NCI-H82 treated with DMSO at 0.1 percent for 48 hours (cell line): ENCODE results near the gene RGS12.

Experiments
- DNase-seq: peaks from one replicate; lab custom pipeline; 2025; ENCODE audit not compliant: unreplicated experiment; lab: John Stamatoyannopoulos, UW

Gene RGS12

DNA sequence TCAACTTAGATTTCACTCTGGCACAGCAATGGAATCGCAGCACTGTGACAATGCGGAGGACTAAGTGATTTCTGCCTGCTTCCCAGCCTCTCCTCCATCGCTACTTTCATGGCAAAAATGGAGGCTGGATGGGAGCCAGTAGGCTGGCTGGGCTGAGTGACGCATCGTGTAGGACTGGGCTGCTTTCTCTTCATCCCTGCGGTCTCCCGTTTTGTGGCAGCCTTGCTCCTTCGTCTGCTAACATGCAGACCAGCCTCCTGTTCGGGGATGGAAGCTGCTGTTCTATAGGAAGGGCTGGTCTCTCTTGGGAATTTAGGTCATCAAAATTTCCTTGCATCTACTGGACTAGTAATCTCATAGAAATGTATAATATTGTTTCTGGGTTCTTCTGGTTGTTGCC lies 15.8 kb upstream of the RGS12 start:
- DNase-seq: no peak

DNA sequence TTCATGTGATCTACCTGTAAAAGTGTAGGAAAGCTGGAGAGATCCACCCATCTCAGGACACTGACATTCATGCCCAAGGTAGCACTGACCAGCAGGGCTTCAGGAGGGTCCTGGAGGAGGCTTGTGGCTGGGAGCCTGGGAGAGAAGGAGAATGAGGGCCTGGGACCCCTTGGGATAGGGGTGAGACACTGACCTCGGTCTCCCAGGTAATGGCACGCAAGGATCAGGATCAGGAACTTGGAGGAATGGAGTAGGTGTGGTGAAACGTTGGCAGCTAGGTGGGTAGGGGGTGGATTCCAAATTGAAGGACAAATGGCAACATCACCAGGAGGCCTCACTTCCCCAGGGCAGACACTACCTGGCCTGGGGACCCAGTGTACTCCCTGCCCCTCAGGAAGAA lies 12.4 kb upstream of the RGS12 start:
- no peak for DNase-seq

DNA sequence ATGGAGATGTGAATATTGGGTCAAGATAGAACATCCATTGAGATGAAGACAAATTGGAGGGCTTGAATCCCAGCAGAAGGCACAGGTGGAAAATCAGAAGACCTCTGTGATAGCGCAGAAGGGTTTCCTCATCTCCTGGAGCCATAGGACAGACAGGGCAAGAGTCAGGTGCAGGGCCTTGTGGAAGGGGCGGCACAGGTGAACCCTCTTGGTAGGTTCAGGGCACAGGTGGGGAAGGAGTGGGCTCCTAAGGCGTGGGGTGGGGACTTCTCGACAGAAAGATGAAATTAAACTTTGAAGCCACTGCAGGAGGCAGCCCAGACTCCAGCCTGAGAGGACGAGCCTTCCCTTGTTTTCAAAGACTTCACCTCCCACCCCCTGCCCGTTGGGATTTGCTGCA lies 9.3 kb upstream of the RGS12 start:
- DNase-seq: no peak

DNA sequence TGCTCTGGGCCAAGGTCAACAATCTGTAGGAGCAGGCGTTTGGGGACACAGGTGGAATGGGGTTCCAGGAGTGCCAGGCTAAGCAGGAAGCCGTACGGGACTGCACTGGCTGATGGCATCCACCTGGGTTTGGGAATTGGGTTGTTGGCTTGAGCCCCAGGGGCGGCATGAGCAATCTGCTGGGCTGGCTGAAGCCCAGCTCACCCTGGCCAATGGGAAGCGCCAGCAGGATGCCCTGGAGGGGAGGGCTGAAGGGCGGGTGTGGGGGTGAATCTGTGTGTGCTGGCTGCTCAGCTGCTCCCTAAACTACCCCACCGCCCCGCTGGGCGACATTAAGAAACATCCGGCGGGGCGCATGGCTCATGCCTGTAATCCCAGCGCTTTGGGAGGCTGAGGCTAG lies 8.9 kb upstream of the RGS12 start:
- DNase-seq: no peak

DNA sequence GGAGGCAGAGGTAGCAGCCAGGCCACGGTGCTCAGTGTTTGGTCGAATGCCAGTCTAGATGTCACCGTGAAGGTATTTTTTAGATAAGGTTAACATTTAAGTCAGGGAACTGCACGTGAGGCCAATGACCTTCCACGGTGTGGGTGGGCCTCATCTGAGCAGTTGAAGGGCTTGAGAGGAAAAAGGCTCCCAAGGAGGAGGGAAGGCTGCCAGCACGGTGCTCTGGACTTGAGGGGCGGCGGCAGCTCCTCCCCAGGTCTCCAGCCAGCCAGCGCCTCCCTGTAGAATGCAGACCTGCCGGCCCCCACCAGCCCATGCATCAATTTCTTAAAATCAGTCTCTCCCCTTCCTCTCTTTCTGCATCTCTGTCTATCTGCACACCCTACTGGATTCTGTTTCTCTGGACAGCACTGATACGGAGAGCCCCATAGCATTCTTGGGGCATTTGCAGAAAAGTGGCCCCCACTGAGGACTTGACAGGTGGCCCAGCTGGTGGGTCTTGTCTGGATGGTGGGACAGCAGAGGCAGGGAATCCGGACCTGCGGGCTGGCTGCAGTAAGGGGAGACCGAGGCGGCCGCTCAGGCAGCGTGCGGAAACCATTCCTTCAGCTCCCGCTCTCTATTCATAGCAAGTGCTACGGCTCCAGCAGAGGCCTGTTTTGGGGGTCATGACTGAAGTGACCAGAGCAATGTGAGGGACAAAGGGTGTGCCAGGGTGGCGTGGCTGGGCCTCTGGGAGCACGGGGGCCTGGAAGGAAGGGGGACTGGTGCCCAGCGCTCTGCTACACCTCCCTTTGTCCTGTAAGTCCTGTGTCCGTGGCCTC lies 7.9 kb upstream of the RGS12 start:
- DNase-seq: no peak

DNA sequence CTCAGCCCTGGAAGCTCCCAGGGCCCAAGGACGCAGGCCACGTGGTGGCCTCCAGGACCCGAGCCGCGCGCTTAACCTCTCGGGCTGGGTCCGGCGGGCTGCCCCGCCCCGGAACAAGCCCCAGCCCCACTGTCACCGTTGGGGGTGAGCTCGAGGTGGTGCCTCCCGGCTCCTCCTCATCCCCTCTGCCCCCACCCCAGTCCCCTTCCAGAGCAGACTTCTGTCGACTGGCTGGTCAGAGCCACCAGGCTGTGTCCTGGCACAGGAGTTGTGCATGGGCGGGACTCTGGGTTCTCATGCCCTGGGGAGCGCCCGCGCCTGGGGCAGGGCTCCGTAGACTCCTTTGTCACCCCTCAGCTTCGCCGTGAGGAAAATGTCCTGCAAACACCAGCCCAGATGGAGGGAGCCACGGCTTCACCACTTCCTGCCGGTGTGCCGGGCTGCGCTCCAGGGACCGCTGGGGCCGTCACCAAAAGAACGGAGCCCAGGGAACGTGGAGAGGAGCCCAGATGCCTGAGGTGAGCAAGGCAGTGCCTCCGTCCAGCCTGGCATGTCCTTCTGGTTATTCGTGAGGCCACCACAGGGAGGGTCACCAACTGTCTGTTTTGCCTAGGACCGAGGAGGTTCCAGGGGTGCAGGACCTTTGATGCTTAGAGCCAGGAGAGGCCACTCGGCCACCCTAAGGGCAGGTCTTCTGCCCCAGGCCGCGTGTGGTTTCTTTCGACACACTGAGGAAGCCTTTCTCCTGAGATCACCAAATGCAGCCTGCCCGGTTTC lies 7.1 kb upstream of the RGS12 start:
- no peak for DNase-seq

DNA sequence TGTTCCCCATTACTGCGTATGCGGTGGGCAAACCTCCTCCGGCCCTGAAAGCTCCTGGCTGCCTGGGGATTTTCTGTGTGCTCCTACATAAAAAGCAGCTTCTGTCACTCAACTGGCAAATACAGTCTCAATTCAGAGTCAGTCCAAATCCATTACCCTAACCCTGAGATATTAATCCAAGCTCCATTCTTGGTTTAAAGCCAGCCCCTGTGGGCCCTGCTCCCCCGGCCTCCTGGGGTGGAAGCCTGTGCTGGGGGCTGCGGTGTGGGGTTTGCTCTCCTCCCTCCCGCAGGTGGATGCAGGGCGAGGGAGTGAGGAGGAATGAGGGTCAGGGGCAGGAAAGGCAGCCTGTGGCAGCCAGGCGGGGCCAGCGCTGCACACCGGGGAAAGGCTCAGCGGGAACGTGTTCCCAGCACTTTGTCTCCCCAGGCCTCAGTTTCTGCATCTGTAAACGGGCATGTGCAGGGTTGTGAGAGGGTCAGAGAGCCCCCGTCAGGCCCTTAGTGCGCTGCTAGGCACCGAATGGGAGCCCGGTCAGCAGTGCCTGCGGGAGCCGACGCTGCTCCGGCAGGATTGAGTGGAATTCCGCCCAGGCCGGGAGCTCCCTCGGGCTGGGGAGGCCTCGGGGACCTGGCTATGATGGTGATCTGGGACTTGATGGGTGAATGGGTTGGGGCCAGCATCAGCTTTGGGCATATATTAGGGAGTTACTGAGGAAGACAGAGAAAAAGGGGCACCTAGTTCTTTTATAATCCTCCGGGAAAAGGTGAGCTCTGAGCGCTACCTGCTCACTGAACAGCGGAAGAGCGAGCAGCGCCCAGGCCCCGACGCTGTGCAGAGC lies 6.3 kb upstream of the RGS12 start:
- DNase-seq: no peak

DNA sequence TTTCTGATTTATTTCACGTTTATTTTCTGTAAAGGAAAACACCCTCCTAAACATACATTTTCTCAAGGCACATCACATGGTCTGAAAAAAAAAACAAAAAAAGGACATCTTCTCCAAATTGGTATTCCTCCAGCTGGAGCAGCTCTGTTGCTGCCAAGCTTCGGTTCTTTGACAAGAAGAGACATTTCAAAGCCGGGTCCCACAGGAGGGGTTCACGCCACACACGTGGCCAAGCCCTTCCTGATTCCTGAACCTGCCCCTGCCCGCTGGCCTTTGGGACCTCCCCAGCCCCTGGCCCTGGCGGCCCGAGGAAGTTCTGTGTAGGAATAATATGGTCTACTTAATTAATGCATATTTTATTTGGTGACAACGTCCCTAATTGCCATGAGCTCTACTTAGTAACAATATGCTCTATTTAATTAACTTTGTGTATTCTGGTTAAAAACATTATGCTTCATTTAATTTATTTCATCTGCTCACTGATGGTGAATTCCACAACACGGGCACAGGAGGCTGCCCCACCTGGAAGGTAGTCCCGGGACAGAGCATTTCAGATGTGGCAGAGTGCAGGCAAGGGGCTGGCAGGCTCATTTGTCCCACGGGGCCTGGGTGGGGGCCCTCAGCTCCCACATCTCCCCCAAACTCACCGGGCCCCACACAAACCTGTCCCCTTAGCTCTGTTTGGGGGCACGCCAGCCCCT lies 5.4 kb upstream of the RGS12 start:
- DNase-seq: no peak

DNA sequence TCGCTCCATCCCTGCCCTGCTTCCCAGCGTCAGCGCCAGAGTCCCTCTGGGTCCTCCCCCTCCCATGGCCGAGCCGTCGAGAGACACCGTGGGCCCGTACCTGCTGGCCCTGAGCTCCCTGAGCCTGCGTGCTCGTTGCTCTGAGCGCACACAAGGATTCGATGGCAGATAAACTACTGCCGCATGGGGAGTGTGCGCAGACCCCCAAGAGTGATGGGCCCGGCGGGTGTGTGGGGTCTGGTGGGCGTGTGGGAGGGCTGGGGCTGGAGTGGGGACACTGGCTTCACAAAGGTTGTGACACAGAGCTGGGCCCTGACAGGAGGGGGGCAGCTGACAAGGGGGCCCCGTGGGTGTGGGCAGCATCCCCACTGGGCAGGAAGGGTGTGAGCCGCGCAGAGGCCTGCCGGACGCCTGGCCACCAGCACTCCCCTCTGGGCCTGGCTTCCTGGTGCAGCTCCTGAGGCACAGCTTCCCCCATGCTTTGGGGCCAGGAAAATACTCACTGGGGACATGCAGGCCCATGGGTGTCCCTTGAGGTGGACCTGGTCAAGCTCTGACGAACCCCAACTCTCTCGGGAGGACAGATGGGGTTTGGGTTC lies 4.8 kb upstream of the RGS12 start:
- no peak for DNase-seq

DNA sequence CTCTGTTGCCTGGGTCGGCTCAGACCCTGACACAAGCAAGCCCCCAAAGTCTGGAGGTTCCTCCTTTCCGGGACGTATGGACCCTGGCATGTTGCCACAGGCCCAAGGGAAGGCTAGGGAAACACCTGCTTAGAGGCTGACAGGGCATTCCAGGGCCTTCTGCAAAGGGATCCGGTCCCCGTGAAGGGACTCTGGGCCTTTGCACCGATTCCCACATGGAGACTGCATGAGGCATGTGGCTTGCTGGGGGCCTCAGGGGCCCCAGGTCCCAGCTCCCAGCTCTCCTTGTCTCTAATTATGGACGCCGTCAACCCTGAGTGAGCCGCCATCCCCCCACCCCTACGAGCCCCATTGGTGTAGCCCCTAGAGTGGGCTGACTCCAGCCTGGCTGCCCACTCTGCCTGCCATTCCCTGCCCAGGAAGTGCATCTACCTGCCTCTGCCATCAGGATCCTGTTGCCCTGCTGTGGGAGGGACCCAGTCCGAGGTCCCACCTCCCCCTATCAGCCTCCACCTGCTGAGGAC lies 4.2 kb upstream of the RGS12 start:
- DNase-seq: no peak

DNA sequence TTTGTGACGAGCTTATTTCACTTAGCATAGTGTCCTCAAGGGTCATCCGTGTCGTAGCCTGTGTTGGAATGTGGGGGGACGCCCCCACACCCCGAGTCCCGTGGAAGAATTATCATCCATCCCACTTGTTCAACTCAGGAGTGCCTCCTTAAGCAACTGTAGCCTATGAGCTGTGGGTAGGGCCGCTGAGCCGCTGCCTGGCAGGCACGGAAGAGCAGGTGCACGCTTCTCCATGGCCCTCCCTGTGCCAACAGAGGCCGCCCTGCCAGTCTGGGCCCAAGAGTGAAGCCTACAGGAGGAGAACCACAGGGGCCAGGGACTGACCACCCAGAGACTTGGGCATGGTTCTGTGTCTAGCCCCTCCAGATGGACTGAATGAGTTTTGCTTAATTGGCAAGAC lies 2.3 kb upstream of the RGS12 start:
- DNase-seq: no peak

DNA sequence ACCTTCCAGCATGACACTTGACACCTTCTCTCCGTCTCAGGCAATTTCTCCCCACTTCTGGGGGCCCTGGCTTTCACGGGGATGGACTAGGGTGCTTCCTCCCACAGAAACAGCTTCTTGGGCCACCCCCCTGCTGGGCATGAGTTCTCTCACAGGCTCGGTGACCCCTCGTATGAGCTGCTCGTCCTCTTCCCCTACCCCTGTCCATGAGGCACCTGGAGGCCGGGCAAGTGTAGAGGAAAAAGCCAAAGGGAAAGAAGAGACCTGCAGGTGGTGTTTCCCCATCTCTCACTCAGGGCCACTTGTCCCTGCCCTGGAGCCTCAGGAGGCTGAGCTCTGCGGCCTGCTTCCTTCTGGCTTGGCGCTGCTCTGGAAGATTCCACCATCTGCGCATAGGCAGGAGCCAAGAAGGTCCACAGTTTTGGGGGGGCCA lies 1.9 kb upstream of the RGS12 start:
- no peak for DNase-seq

DNA sequence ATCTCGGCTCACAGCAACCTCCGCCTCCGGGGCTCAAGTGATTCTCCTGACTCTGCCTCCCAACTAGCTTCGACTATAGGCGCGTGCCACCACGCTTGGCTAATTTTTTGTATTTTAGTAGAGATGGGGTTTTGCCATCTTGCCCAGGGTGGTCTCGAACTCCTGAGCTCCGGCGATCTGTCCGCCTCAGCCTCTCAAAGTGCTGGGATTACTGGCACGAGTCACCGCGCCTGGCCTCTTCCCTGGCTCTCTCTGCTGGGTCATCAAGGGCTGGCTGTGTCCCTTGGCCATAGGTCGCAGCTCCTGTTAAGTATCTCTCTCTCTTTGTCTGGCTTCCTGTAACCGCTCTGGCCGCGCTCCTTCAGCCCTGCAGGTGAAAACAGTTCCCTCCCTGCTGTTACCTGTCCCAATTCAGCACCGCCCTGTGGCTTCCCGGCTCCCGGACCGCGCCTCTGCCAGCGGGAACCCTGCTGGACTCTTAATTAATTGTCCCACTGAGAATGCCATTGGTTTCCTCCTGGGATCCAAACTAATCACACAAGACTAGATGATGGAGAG lies 1.3 kb upstream of the RGS12 start:
- DNase-seq: peak; percentile 1

DNA sequence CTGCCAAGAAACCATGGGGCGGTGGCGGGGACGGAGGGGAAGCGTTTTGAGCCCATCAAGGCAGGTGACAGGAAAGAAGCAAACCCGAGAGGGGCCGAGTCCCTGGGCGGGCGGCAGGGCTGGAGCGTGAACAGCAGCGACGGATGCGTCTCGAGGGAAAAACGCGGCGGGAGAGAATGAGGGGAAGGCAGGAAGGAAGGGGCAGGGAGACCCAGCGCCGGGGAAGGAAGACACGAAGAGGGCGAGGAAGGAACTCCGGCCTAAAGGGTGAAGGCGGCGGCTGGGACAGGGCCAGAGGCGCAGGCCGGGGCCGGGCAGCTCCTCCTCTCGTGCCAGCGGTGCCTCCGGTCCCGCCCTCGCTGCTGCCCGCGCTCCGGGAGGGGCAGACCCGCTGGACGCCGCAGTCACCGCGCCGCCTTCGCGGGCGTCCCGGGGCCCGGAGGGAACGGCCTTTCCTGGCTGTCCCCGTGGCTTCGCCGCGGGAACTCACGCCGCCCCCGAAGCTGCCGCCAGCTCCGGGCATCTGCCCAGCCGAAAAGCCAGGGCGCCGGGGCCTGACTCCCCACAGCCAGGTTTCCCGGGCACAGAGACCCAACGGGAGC lies 751 bp upstream of the RGS12 start:
- no peak for DNase-seq

DNA sequence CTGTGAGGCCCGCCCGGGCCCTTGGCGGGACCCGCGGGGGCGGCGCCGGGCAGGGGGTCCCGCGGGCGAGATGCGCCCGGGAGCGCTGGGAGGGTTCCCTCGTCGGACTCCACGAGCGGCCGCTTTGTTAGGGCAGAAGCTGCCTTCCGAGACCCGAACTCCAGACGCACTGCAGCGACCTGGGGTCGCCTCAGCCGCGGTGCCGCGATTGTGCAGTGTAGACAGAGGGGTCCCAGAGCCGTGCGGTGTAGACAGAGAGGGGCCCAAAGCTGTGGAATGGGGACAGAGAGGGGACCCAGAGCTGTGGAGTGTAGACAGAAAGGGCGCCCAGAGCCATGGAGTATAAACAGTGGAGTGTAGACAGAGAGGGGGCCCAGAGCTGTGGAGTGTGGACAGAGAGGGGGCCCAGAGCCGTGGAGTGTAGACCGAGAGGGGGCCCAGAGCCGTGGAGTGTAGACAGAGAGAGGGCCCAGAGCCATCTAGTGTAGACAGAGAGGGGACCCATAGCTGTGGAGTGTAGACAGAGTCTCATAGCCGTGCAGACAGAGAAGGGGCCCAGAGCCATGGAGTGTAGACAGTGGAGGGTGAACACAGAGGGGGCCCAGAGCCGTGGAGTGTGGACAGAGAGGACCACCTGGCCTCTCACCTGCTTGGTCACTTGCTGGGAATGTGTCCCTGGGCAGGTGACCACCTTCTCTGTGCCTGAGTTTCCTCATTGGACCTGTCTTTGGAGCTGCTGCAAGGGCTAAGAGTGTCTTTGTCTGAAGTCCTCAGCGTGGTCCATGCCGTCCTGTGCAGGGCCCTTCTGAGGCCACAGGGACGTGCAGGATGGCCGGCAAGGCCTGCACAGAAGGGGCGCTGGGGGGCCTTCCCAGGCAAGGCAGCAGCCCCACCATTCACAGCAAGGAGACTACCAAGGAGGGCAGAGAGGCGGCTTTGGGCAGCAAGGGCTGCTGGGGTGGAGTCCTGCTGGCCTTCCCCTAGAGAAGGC lies 875 bp downstream of the RGS12 start:
- no peak for DNase-seq

DNA sequence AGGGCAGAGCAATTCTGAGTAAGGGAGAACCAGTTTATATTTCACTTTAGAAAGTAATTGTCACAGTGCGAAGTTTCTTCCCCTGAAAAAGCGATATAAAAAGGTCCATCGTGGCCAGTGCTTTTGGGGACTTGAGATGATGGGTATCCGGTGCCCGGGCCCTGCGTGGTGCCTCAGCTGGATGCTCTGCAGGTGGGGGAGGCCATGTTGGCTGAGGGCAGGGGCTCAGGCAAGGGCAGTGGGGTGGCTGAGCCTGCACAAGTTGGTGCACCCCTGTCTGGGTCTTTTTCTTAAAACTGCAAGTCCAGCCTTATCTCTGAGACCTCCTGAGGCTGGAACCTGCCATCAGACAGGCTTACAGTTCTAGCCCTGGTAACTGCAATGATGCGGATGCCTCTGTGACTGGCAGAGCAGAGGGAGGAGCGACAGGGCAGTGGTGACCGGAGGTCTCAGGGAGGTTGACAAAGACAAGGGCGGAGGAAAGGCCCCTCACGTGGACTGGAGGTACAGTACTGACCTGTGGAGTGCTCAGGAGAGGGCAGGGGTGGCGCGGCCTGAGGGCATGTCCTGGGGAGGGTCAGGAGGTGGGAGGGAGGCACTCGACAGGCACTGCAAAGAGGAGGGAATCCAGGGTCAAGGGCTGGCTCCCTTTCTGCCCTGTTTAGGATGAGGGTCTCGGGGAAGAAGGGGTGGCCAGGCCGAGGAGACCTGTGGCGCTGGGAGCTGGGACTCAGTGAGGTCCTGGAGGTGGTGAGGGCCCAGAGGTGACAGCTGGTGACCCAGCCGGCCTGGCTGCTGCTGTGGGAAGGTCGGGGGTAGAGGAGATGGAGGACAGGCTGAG lies 1.8 kb downstream of the RGS12 start:
- DNase-seq: no peak

DNA sequence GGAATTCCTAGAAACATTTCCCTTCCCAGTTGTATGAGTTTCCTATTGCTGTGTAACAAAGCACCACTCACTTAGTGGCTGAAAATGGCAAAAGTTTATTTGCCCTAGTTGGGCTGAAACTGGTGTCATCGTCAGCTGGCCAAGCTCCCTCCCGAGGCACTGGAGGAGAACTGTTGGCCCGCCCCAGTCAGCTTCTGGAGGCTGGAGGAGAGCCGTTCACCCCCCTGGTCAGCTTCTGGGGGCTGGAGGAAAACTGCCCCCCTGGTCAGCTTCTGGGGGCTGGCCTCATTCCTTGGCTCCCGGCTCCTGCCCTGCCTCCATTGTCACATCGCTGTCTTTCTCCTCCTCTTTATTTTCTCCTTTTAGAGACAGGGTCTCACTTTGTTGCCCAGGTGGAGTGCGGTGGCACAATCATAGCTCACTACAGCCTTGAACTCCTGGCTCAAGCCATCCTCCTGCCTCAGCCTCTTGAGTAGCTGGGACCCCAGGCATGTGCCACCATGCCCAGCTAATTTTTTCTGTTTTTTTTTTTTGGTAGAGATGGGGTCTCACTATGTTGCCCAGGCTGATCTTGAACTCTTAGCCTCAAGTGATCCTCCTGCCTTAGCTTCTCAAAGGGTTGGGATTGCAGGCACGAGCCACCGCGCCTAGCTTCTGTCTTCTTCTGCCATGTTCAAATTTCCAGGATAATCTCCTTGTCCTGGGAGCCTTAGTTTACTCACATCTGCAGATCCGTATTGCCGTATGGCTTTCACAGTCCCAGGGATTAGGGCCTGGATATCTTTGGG lies 3.2 kb downstream of the RGS12 start:
- no peak for DNase-seq
